Activated B cell treated with CpG ODN at 0.5 μM for 24 hours (primary cell): ENCODE measurements around the gene SAMSN1. TPM values are rescaled to one million over a fixed set of nuclear protein-coding genes. Genes with fewer than 3 reads are reported as not detected.

Experiments
- ATAC-seq: fragments of 200-7000 bp; cut with Tn5 transposase; one replicate; pipeline ENCODE4 v1.10.0; 2021; ENCODE audit warnings: low read depth, mild to moderate bottlenecking, moderate library complexity
- CTCF ChIA-PET: fragments of 350-600 bp; sonication (Branson Sonifier 250); formaldehyde crosslinking; loops from one replicate; lab custom pipeline; 2021; ENCODE audit warnings: antibody characterized with exemption; lab: Charles Lee
- POLR2A ChIA-PET: fragments of 350-600 bp; sonication (Branson Sonifier 250); formaldehyde crosslinking; loops from one replicate; lab custom pipeline; 2021; ENCODE audit warnings: antibody characterized with exemption; lab: Charles Lee
- DNase-seq: peaks from one replicate; pipeline ENCODE4 v3.0.0; 2022
- H3K27ac Mint-ChIP-seq: one replicate; pipeline ENCODE4 v1.8.0; 2020; ENCODE audit warnings: mixed read lengths
- H3K27me3 Mint-ChIP-seq: one replicate; pipeline ENCODE4 v1.8.0; 2021; ENCODE audit warnings: mixed read lengths
- H3K36me3 Mint-ChIP-seq: one replicate; pipeline ENCODE4 v1.8.0; 2021; ENCODE audit warnings: low read depth, mixed read lengths
- H3K4me1 Mint-ChIP-seq: one replicate; pipeline ENCODE4 v1.8.0; 2021; ENCODE audit warnings: mixed read lengths
- H3K4me3 Mint-ChIP-seq: one replicate; pipeline ENCODE4 v1.8.0; 2020; ENCODE audit warnings: mild to moderate bottlenecking, mixed read lengths
- H3K9me3 Mint-ChIP-seq: one replicate; pipeline ENCODE4 v1.8.0; 2020; ENCODE audit warnings: mixed read lengths
- CTCF ChIP-seq: fragments of 200-600 bp; IDR thresholded peaks from one replicate; pipeline ENCODE4 v1.8.0; 2022; ENCODE audit warnings: antibody characterized with exemption, mild to moderate bottlenecking
- intact Hi-C: fragments of 100-400 bp; cut with micrococcal nuclease; formaldehyde crosslinking; loops from one replicate; pipeline ENCODE4 v1.15.1; 2024
- total RNA-seq: library from RNA; stranded (reverse); gene quantifications from 2 replicates; pipeline ENCODE4 v1.2.3, GENCODE V29; 2022

Gene SAMSN1
- total RNA-seq, 1 donor from 2014 or later = 49.7 TPM

DNA sequence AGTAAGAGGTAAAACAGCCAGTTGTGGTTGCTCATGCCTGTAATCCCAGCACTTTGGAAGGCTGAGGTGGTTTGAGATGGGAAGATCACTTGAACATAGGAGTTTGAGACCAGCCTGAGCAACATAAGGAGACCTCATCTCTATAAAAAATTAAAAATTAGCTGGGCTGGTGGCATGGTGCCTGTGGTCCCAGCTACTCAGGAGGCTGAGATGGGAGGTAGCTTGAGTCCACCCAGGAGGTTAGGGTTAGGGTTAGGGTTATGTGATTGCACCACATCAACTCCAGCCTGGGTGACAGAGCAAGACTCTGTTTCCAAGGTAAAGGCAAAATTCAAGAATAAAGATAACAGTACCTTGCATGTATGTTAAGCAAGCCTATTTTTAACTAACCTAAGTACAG is 3.5 kb downstream of the SAMSN1 start:
- peaks cover 3% of the 10 kb centered on the region for H3K9me3 Mint-ChIP-seq
- peaks cover 25% of the 10 kb centered on the region for H3K36me3 Mint-ChIP-seq
- H3K4me3 Mint-ChIP-seq = peak overlapping the region; percentile 69
- ChIA-PET POLR2A (interaction anchor here (1.1 to 1.5 kb wide), 2 partner anchors 13 to 14 kb away, joined by 3 to 5 read pairs; no protein-coding TSS in a partner anchor), CTCF (interaction anchor here (2.0 kb wide), 1 partner anchor 195 kb away, joined by 6 read pairs; no protein-coding TSS in a partner anchor)
- no peaks in the 10 kb centered on the region for H3K27me3 Mint-ChIP-seq
- peak overlapping the region; percentile 91 for H3K27ac Mint-ChIP-seq
- H3K4me1 Mint-ChIP-seq = peaks cover 71% of the 10 kb centered on the region
- TF ChIP-seq CTCF = no peak
- no peak for DNase-seq
- intact Hi-C loops = loop anchor here (1.0 to 2.0 kb wide), 2 partner anchors 8 to 48 kb away; no protein-coding TSS in a partner anchor
- no peak for ATAC-seq

DNA sequence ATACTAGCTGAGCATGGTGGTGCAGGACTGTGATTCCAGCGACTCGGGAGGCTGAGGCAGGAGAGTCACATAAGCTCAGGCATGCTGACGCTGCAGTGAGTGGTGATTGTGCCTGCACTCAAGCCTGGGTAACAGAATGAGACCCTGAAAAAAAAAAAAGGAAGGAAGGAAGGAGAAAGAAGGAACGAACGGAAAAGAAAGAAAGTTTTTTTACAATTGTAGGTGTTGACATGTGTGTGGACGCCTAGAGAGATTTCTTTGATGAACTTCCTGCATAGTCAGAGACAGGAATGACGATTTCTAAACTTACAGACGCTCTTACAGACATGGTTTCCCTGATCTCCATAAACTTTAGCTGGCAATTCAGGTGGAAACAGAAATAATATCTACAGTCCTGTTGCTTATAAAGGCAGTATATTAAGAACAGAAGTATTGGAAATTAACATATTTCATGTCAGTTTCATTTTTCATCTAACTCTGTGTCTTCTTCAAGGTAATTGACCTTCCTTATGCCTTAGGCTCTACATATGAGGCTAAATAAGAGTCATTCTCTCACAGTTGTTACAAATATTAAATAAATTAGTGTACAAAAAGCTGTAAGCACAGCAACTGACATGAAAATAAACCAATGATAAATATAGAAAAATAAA is 4.1 kb downstream of the SAMSN1 start:
- Mint-ChIP-seq H3K27me3 (no peaks in the 10 kb centered on the region), H3K36me3 (peaks cover 30% of the 10 kb centered on the region), H3K4me3 (peak overlapping the region; percentile 88), H3K9me3 (peaks cover 3% of the 10 kb centered on the region), H3K4me1 (peaks cover 71% of the 10 kb centered on the region), H3K27ac (peak overlapping the region; percentile 91)
- CTCF ChIA-PET = interaction anchor here (1.1 to 2.0 kb wide), 2 partner anchors 113 to 196 kb away, joined by 3 to 6 read pairs; no protein-coding TSS in a partner anchor
- ATAC-seq (peak; percentile 35), DNase-seq (no peak)
- POLR2A ChIA-PET = interaction anchor here (0.5 to 1.6 kb wide), 7 partner anchors 10 to 134 kb away, joined by 3 to 7 read pairs (median 4); no protein-coding TSS in a partner anchor
- intact Hi-C loops = loop anchor here (1.0 to 2.0 kb wide), 2 partner anchors 8 to 49 kb away; no protein-coding TSS in a partner anchor
- no peak for TF ChIP-seq CTCF

DNA sequence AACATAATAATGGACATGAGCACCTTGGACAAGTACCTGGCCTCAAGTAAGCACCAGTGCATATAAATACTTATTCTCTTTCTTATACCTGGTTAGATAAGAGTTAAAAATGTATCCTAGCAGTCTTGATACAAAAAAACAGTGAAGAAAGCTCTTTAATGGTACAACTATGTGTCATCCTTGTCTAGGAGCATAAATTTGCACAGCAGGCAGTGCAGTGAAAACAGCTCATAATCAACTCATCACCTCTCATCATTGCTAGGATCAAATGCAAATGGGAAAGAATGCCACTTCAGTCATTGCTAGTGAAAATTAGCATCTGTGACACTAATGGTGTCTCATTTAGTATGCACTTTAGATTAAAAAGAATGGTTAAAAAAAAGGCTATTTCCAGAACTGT is 7.6 kb downstream of the SAMSN1 start:
- Mint-ChIP-seq H3K27ac (peak overlapping the region; percentile 78), H3K4me3 (peak overlapping the region; percentile 1), H3K27me3 (no peaks in the 10 kb centered on the region), H3K9me3 (peaks cover 8% of the 10 kb centered on the region), H3K36me3 (peaks cover 47% of the 10 kb centered on the region), H3K4me1 (peaks cover 90% of the 10 kb centered on the region)
- CTCF ChIA-PET = no interaction called here
- ATAC-seq (no peak), DNase-seq (no peak)
- intact Hi-C loops = no loop called here
- POLR2A ChIA-PET = interaction anchor here (0.9 kb wide), 1 partner anchor 149 kb away, joined by 5 read pairs; no protein-coding TSS in a partner anchor
- no peak for TF ChIP-seq CTCF

- CTCF ChIA-PET = interaction anchor here (0.7 kb wide), 1 partner anchor 10 kb away, joined by 4 read pairs; no protein-coding TSS in a partner anchor
- Mint-ChIP-seq H3K4me3 (no peak overlapping the region), H3K27me3 (no peaks in the 10 kb centered on the region), H3K9me3 (peaks cover 8% of the 10 kb centered on the region), H3K27ac (peak overlapping the region; percentile 66), H3K4me1 (peaks cover 89% of the 10 kb centered on the region), H3K36me3 (peaks cover 50% of the 10 kb centered on the region)
- ATAC-seq = no peak
- intact Hi-C loops = no loop called here
- POLR2A ChIA-PET = interaction anchor here (0.5 to 1.1 kb wide), 3 partner anchors 17 to 22 kb away, joined by 4 to 7 read pairs (median 5); no protein-coding TSS in a partner anchor
- no peak for DNase-seq
- no peak for TF ChIP-seq CTCF
Measured at GRCh38 chr21:14536929-14537328, 9.2 kb downstream of the SAMSN1 start.

DNA sequence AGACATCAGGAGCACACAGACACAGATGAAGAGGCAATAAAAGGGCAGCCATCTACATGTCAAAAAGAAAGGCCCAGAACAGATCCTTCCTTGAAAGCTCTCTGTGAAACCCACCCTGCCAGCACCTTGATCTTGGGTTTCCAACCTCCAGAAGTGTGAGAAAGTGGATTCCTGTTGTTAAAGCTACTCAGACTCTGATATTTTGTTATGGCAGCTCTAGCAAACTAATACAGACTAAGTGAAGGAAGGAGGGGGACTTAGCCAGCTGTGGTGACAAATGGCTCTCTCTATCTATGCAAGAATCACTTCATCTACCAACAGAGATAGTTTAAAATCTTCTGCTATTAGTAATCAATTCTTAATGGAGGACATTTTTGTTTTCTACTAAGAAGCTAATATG is 10.4 kb downstream of the SAMSN1 start:
- TF ChIP-seq CTCF = no peak
- DNase-seq = no peak
- ChIA-PET POLR2A (interaction anchor here (0.8 to 1.3 kb wide), 2 partner anchors 10 to 11 kb away, joined by 3 to 4 read pairs; no protein-coding TSS in a partner anchor), CTCF (no interaction called here)
- H3K4me3 Mint-ChIP-seq = no peak overlapping the region
- no peak for ATAC-seq
- intact Hi-C loops = no loop called here
- H3K27me3 Mint-ChIP-seq = no peaks in the 10 kb centered on the region
- H3K9me3 Mint-ChIP-seq = peaks cover 8% of the 10 kb centered on the region
- H3K27ac Mint-ChIP-seq = peak overlapping the region; percentile 98
- H3K4me1 Mint-ChIP-seq = peaks cover 87% of the 10 kb centered on the region
- peaks cover 49% of the 10 kb centered on the region for H3K36me3 Mint-ChIP-seq
